OCI-LY3 (cell line): ENCODE results near the gene NAT10.

Experiments
- H2AFZ ChIP-seq: fragments of 200-600, 300-600 bp; shearing (Covaris generic); 2 replicates; pipeline ENCODE4 v1.6.0; 2014; ENCODE audit warnings: antibody characterized with exemption, low read depth, low read length
- H3K27ac ChIP-seq: fragments of 200-600, 300-600 bp; sonication (generic); 2 replicates; pipeline ENCODE4 v1.5.1; 2014; ENCODE audit warnings: mild to moderate bottlenecking, low read length, moderate library complexity, mixed read lengths
- H3K27me3 ChIP-seq: fragments of 200-600, 300-600 bp; sonication (generic); 2 replicates; pipeline ENCODE4 v1.6.1; 2014; ENCODE audit warnings: low read depth, low read length, mixed read lengths
- H3K36me3 ChIP-seq: fragments of 200-600, 300-600 bp; sonication (generic); replicated peaks from 2 replicates; pipeline ENCODE3; 2014; ENCODE audit warnings: low read depth, low read length, mixed read lengths
- H3K4me1 ChIP-seq: fragments of 300-600, 200-600 bp; sonication (generic); 2 replicates; pipeline ENCODE4 v1.6.1; 2014; ENCODE audit warnings: low read length, mixed read lengths
- H3K4me2 ChIP-seq: fragments of 200-600, 300-600 bp; sonication (generic); 2 replicates; pipeline ENCODE4 v1.6.1; 2014; ENCODE audit warnings: low read length, mixed read lengths
- H3K4me3 ChIP-seq: fragments of 300-600, 200-600 bp; sonication (generic); 2 replicates; pipeline ENCODE4 v1.5.1; 2014; ENCODE audit warnings: antibody characterized with exemption, mild to moderate bottlenecking, low read length, moderate library complexity
- H3K79me2 ChIP-seq: fragments of 300-600, 200-600 bp; shearing (Covaris generic); 2 replicates; pipeline ENCODE4 v1.6.1; 2014; ENCODE audit warnings: mild to moderate bottlenecking, low read length, mixed read lengths
- H3K9ac ChIP-seq: fragments of 300-600, 200-600 bp; shearing (Covaris generic); 2 replicates; pipeline ENCODE4 v1.6.0; 2014; ENCODE audit warnings: mild to moderate bottlenecking, low read length, moderate library complexity
- H3K9me3 ChIP-seq: fragments of 200-600, 300-600 bp; shearing (Covaris generic); 2 replicates; pipeline ENCODE4 v1.6.1; 2014; ENCODE audit warnings: low read length, mixed read lengths; ENCODE audit not compliant: insufficient read depth
- H4K20me1 ChIP-seq: fragments of 200-600, 300-600 bp; sonication (generic); 2 replicates; pipeline ENCODE4 v1.6.1; 2016; ENCODE audit warnings: low read length, mixed read lengths; ENCODE audit not compliant: insufficient read depth
- CTCF ChIP-seq: fragments of 200-600, 300-600 bp; sonication (generic); IDR thresholded peaks from 2 replicates; pipeline ENCODE4 v1.5.1; 2014; ENCODE audit warnings: antibody characterized with exemption, low read length, low read depth
- EZH2phosphoT487 ChIP-seq: fragments of 200-600 bp; shearing (Covaris generic); IDR thresholded peaks from 2 replicates; pipeline ENCODE4 v1.6.1; 2018; ENCODE audit warnings: antibody characterized with exemption, mixed run types, low read depth

The NAT10 gene

DNA sequence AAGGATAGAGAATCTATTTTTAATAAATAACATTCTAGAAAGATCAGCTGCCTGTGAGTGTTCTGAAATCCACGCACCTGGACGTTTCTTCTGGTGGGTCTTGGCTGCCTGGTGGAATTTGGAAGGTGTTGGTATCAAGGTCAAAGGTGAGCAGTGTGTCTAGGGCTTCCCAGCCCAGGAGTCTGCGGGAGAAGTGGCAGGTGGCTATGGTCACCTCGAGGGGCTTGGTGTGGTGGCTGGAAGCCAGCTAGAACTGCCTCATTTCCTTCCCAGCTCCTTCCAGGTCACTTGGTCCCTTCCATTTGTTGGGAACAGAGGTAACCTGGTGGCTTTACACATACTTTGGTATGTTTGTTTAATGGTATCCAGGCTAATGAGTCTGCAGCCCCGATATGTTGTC is 41.4 kb downstream of the NAT10 start:
- H3K4me2 ChIP-seq: no peak overlapping the region
- H3K9ac ChIP-seq: peak overlapping the region; percentile 78; the same call in 1 of the 2 replicates
- H2AFZ ChIP-seq: no peak overlapping the region
- H3K36me3 ChIP-seq: peaks cover 81% of the 10 kb centered on the region
- peaks cover 4% of the 10 kb centered on the region; the same call in 1 of the 2 replicates for H3K79me2 ChIP-seq
- H3K4me3 ChIP-seq: no peak overlapping the region
- peak overlapping the region; percentile 99 for H3K27ac ChIP-seq
- H3K4me1 ChIP-seq: peaks cover 45% of the 10 kb centered on the region
- no peaks in the 10 kb centered on the region for H3K9me3 ChIP-seq
- no peaks in the 10 kb centered on the region for H3K27me3 ChIP-seq
- no peaks in the 10 kb centered on the region for H4K20me1 ChIP-seq
- TF ChIP-seq EZH2phosphoT487 (no peak), CTCF (no peak)

GRCh38 chr11:34147581-34147980 is 42.2 kb downstream of the NAT10 start:
- H3K79me2 ChIP-seq: peaks cover 4% of the 10 kb centered on the region; the same call in 1 of the 2 replicates
- peaks cover 45% of the 10 kb centered on the region for H3K4me1 ChIP-seq
- H4K20me1 ChIP-seq: no peaks in the 10 kb centered on the region
- H3K4me2 ChIP-seq: no peak overlapping the region
- H3K36me3 ChIP-seq: peaks cover 76% of the 10 kb centered on the region
- H3K9me3 ChIP-seq: no peaks in the 10 kb centered on the region
- no peak overlapping the region for H3K4me3 ChIP-seq
- no peak for TF ChIP-seq EZH2phosphoT487
- TF ChIP-seq CTCF: no peak
- H3K27ac ChIP-seq: no peak overlapping the region
- H3K27me3 ChIP-seq: no peaks in the 10 kb centered on the region
- no peak overlapping the region for H2AFZ ChIP-seq
- H3K9ac ChIP-seq: no peak overlapping the region

DNA sequence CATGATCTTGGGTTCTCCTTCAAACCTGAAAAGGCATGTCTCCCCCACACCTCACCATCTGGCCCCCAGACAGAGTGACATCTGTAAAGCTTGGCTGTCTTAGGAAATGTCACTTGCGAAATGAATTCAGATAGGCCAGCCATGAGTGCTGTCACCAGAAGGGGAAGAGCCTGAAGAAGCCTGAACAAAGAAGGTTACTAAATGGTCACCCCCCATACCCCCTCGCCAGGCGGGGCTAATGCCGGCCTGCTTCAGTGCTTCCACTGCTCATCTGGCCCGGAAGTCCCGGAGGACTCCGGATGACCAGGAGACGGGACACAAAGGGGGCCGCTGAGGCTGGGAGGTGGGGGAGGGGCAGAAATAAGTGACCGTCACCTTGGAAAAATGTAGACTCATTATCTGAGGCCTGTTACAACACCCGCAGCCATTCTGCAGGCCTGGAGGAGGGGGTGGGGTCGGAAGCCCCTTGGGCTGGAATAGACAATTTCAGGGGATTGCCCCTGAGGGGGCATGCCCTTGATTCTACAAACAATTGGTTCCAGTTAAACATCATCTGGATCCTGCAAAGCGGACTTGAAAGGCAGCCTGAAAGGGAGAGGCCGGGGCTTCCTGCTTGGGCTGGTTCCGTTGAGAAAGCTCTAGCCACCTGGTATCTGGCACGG is 43.2 kb downstream of the NAT10 start:
- H3K27me3 ChIP-seq: no peaks in the 10 kb centered on the region
- H3K4me3 ChIP-seq: no peak overlapping the region
- H3K79me2 ChIP-seq: peaks cover 6% of the 10 kb centered on the region; the same call in 1 of the 2 replicates
- no peaks in the 10 kb centered on the region for H3K9me3 ChIP-seq
- H3K4me1 ChIP-seq: peaks cover 50% of the 10 kb centered on the region
- H3K4me2 ChIP-seq: no peak overlapping the region
- H3K27ac ChIP-seq: no peak overlapping the region
- H2AFZ ChIP-seq: no peak overlapping the region
- no peaks in the 10 kb centered on the region for H4K20me1 ChIP-seq
- H3K36me3 ChIP-seq: peaks cover 70% of the 10 kb centered on the region
- no peak overlapping the region for H3K9ac ChIP-seq
- no peak for TF ChIP-seq EZH2phosphoT487
- TF ChIP-seq CTCF: no peak

GRCh38 chr11:34149274-34149673 is 43.8 kb downstream of the NAT10 start:
- Histone ChIP-seq H3K79me2 (peaks cover 11% of the 10 kb centered on the region; the same call in 1 of the 2 replicates), H3K9me3 (no peaks in the 10 kb centered on the region), H3K4me2 (no peak overlapping the region), H3K4me3 (no peak overlapping the region), H4K20me1 (no peaks in the 10 kb centered on the region), H3K9ac (no peak overlapping the region), H3K27ac (no peak overlapping the region), H2AFZ (no peak overlapping the region), H3K36me3 (peaks cover 72% of the 10 kb centered on the region), H3K4me1 (peaks cover 50% of the 10 kb centered on the region), H3K27me3 (no peaks in the 10 kb centered on the region)
- TF ChIP-seq EZH2phosphoT487 (no peak), CTCF (no peak)
